GM19328 (cell line): ENCODE results near the gene NPBWR2.
"Not testable (repeated sequence)": the region's sequence is repeated elsewhere in the genome, so short reads cannot be mapped to it uniquely, and the experiment has no call there.

Experiments used
- ATAC-seq: cut with Tn5 transposase; IDR thresholded peaks from one replicate; pipeline ENCODE4 v1.9.1; 2021; ENCODE audit warnings: mild to moderate bottlenecking, moderate library complexity; ENCODE audit not compliant: unreplicated experiment

NPBWR2 gene

DNA sequence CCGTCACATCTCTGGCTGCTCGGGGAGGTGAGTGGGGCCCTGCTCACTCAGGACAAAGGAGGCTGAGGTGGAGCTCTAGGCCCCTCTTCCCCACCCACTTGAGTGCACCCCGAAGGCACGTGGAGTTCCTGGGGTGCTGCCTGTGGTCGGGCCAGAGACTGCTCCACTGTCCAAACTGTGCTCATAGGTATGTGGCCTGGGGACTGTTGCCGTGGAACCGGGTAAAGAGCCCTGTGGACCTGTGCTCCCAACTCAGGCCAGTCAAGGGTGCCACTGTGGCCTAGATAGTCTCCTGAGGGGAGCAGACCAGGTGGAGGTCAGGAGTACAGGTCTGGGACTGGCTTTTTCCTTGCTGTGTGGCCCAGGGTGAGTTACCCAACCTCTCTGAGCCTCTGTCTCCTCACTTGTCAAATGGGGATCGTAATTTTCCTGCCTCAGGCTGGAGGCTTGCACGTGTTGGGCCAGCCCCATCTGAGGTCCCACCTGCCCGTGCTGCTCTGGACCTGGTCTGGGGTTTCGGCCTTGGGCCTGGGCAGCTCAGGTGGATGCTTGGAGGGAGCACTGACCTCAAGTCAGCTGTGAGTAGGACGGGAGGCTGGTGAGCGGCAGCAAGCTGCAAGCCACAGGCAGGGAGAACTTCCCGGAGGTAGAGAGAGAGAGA is 12.4 kb upstream of the NPBWR2 start:
- no peak for ATAC-seq

DNA sequence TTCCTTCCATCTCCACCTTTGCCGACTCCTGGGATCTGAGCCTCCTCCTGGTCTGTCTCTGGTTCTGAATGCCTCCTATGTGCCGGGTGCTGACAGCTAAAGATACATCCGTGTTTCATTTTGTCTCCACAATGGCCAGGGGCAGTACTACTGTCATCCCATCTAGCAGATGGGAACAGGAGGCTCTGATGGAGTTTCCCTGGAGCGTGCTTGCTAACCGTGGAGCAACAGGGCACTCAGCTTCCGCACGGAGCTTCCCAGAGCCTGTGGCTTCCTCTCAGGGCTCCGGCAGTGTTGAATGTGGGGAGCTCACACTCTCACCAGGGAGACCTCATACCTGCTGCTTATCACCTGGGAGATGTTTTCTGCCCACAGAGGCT is 11.9 kb upstream of the NPBWR2 start:
- no peak for ATAC-seq

DNA sequence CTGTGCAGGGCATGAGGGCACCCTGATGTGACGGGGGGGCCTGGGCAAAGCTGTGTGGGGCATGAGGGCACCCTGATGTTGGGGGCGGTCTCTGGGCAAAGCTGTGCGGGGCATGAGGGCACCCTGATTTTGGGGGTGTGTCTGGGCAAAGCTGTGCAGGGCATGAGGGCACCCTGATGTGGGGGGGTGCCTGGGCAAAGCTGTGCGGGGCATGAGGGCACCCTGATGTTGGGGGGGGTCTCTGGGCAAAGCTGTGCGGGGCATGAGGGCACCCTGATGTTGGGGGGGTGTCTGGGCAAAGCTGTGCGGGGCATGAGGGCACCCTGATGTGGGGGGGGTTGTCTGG is 10.0 kb upstream of the NPBWR2 start:
- ATAC-seq: not testable (repeated sequence)

DNA sequence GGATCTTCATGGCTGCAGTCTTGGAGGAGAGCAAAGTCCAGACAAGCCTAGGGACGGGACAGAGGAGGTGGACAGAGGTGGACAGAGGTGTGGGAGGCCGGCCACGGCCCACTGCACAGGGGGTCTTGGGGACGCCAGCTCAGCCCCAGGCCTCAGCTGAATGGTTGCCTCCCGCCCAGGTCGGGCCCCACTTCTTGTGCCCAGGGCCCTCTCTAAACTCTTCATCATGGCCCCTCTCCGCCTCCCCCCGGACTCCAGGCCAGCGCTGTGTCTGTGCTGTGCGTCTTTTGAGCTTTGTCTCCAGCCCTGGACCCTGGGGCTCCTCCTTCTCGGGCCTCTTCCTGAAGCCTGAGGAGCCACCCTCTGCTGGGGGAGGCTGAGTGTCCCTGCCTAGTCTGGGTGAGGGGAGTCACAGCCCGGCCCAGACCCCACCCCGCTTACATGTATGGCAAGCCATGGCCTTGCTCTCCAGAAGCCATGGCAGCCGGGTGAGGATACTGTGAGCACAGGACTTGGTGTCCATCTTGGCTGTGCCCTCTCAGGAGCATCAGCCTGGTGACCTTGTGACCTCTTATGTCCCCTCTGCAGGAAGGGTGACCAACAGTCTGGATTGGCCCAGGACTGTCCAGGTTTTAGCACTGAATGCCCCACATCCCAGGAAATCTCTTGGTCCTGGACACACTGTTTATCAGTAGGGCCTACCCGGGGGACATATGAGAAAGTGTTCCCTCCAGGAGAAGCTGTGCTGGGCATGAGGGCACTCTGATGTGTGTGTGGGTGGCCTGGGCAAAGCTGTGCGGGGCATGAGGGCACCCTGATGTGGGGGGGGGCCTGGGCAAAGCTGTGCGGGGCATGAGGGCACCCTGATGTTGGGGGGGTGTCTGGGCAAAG is 9.4 kb upstream of the NPBWR2 start:
- no peak for ATAC-seq

DNA sequence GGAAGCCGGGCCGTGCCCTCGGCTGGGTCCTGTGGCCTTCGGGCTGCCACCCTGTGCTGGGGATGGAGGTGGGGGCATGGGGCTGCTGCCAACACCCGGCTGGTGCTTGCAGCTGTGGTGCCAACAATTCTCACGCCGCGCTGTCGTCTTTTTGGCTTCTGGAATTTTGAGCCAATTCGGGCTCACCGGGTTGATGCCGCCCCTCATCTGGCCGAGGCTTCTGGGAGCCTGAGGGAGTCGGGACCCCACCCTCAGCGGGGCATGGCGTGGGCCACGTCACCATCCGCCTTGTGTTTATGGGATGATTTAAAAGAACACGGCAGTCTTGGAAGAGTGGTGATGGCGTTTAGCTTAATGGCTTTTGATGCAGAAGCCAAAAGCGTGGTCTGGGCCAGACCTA is 8.7 kb upstream of the NPBWR2 start:
- no peak for ATAC-seq

DNA sequence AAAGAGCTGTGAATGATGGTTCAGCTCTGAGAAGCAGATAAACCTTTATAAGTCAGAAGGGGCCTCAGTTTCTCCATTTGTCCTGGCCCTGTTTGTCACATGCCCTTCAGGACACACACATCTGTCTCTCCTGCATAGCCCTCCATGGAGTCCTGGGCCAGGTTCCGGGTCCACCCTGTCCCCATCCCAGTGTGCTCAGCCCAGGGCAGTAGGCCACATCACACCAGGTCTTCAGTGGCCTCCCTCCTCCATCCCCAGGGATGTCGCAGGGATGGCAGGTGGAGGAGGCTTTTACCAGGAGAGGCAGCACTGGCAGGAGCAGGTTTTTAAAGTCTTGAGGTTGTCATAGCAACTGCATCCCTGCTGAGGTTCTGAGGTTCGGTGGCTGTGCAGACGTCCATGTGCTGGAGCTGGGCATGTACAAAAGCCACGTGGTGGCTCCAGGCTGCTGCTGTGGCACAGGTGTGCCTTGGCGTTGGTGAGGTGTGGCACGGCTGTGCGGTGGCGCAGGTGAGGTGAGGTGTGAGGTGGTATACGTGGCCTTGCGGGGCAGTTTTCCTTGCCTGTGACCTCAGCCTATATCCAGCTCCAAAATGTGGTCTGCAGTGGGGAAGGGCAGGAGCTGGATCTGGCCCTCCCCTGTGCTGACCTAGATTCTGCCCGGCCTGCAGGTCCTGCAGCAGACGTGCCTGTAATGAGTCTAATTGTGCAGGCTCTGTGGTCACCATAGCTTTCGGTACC is 8.0 kb upstream of the NPBWR2 start:
- ATAC-seq: no peak

DNA sequence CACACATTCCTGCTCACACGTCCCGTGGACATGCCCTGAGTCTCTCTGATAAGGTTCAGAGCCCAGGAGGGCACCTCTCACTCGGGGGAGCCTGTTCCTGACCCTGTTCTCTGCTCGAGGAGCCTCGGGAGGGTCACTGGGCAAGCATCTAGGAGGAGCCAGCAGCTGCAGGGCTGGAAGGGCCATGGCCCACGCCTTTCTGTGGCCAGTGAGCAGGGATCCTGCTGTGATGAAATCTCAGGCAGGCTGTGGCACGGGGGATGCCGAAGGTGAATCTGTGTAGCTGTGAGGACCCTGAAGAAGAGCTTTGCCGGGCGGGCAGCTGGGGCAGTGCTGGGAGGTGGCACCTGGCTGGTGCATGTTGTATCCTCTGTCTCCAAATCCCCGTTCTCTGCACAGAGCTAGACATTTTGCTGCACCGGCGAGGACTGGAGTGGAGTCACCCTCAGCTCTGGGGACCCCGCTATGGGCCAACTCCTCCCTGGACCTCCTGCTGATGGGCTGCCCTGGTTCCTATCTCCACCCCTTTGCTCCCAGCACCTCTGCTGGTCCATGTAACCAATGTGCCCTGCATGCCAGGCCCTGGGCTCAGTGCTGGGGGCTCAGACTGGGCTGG is 7.1 kb upstream of the NPBWR2 start:
- no peak for ATAC-seq

DNA sequence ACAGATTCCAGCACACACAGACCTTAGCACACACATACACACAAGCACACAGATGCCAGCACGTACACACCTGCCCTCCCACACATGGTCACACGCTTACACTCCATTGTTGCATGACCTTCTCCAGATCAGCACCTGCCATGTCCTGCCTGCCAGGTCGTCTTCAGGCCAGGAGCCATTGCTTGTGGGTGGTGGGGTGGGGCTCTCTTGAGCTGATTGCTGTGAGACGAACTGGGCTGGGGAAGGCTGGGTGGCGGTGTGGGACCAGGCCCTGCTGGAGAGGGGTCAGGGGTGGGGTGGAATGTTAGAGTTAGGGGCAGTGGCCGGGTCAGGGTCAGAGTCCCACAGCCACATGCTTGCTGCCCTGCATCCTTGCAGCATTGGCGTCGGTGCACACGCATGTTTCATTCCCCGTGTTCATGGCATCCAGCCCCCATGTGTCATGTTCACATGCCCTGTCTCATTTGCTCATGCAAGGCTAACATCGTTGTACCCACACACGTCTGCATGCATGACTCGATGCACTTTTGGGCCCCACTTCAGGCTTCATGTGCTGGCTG is 6.5 kb upstream of the NPBWR2 start:
- no peak for ATAC-seq

DNA sequence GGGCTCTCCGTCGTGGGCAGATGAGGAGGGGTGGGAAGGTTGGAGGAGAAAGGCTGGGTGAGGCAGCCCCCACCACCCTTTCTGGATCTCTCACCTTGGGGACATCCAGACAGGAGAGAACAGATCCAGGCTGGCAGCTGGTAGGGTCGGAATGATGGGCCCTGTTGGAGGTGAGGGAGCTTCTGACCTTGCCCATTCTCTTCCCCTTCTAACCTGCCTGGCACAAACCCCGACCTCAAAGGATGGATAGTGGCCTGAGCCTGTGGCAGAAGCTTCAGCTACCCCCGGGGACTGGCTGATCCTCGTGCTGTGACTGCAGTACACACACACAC is 6.0 kb upstream of the NPBWR2 start:
- no peak for ATAC-seq

DNA sequence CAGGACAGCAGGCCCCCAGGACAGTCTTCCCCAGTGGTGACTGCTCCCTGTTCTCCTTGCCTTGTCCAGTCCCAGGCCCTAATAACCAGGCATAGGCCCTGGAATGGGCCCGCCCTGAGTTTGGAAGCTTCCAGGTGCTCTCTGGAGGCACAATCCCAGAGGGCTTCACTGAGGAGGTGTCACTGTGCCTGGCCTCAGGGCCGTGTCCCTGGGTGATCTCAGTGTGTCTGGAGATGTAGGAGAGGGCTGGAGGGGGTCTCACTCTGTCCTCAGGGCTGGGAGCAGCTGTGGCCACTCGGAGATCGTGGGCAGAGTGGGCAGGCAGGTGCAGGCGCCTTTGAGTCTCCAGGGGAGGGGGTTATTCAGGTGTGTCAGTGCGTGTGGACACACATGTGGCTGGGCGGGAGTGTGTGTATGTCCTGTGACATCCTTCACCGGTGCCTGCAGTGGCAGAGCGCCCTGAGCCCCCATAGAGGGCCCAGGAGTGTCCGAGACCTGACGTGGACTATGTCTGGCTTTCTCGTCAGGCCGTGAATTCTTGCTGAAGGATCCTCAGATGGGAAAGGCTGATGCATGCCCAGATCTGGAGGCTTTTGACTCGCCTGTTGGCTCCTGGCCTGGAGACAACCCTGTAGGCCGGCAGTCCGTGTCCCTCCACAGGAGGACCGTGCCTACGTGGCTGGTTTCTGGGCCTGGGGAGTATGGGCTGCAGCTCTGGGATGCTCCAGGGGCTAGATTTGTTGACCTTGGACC is 5.5 kb upstream of the NPBWR2 start:
- no peak for ATAC-seq

DNA sequence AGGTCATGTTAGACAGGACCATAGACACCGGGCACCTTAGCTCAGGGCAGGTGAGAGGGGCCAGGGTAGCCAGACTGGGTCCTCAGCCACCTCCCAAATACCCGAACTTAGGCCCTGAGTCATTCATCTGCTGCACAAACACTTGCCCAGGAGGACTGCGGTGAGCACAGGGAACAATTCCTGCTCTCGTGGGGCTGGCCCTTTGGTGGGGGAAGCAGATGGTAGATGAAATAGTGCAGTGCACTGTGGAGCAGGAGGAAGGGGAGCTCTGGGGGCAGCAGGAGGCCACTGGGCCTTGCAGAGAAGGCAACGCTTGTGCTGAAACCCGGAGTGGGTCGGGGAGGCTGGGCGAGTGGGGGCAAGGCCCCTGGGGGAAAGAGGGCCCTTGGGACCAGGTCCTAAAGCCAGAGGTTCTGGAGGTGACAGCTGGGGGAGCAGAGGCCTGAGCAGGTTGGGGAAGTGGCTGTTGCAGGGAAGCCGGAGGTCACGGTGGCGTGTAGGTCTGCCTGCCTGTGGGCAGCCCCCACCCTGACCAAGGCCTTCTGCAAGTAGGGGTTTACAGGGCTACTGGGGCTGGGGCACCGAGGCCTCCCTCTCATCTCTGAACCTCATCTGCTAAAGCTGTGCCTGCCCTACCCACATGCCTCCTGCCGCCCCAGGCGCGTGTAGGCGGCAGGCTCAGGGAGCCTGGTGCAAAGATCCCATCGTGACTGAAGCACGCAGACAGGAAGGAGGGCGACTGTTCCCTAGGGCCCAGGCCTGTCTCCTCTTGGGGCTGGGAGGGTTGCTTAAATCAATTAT is 4.7 kb upstream of the NPBWR2 start:
- no peak for ATAC-seq

DNA sequence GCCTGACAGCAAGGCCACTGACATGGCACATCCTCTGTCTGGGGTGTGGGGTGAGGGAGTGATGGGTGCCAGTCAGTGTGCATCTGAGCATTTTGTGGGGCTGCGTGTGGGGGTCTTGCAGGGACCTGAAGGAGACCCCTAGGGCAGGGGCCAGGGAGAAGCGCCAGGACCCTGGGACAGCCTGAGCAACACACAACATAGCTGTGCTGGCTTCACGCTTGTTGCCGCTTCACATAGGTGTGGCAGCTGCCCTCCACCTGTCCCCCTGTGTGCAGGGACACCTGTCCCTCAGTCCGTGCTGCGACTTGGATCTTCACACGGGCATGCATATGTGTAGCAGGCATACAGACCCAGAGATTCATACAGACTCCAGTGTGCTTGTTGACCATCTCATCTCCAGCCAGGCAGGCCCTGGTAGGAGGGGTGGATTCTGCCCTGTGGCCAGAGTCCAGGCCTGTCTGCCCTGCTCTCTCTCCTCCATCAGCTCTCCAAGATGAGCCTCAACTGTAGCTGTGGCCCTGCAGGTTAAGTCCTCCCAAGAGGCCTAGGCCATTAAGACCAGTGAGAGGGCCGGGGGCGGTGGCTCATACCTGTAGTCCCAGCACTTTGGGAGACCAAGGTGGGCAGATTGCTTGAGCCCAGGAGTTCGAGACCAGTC is 3.2 kb upstream of the NPBWR2 start:
- no peak for ATAC-seq

DNA sequence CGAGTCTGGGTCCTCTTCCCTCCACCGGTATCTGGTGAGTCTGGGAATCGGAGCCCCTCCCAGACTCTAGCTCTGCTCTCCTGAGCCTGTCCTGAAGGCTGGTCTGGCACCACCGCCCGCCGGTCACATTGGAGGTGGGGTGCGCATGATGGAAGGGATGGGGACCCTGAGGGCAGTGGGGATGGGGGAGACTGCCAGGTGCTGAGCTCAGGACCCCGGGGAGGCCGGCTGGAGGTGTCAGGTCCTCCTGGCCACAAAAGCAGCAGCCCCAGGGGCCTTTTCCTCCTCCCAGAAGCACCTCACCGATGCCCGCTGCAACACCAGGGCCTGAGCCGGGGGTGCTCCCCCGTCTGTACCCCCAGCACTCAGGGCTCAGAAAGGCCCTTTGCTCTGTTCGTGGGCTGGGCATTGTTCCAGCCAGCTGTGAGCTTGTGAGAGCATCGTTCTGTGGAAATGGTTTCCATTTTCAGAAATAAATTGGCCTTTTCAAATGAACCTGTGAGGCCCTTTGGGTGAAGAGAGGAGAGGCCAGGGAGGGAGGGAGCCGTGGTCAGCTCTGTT is 2.5 kb upstream of the NPBWR2 start:
- no peak for ATAC-seq

DNA sequence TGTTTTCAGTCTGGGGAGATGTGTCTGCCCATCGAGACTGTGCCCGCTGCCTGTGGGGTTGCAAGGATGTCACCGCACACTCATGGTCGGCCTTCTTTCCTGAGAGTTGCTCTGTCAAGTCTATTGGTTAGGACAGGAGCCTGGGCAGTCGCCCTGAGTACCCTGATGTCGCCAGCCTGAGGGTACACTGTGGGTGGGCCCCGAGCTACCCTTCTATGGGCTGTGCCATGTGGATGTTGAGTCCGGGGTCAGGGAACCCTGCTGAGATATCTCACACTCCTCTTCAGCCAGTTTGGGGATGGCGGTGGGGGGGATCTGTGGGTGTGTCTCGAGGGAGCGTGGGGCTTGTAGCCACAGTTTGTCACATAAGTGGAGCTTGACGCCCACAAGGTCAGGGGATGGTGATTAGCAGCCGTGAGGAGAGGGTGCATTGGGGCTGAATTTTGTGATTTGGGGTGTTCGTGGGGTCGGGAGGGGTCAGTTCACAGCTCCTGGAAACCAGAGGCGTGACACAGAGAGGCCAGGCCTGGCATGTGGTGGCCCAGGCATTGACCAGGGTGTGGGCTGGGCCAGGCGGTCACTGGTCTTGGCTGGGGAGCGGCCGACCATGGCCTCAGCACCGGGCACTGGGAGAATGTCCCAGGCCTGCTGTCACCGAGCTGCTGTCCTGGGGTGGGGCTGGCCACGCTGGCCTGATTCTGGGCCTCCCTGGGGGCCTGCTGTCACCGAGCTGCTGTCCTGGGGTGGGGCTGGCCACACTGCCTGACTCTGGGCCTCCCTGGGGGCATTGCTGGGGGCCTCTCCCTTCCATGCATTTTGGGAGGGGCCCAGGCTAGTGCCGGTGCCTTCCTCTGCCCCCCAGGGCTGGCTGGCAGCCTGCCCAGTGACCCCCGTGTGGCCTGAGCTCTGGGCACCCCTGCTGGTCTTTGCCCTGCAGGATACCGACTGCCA is 1.6 kb upstream of the NPBWR2 start:
- no peak for ATAC-seq

DNA sequence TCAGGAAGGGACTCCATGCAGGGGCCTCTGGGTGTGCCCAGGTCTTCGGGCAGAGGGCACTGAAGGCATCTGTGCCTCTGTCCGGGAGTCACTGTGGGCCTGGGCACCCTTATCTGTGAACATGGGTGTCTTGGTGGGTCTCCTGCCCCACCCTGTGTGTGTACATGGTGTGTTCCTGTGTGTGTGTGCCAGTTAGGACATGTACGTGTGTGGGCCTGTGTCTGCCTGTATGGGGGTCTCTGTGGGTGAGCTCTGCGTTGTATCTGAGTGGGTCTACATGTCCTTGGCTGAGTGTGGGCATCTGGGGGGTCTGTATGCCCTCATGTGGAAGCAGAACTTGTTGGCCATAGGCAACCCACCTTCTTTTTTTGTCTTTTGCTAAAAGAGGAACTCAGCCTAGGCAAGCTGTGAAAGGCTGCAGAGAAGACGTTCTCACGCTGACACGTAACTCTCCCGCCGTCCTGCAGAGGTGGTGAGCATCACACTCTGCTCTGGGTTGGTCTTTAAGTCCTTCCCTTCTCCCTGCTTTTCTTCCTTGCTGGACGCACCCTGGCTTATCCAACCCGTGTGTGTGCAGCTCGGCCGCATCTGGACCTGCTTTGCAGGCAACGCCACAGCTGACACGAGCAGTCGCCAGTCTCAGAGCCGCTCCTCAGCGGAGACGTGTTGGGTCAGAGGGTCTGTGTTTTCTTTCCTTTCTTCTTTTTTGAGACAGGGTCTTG is 532 bp upstream of the NPBWR2 start:
- ATAC-seq: no peak

DNA sequence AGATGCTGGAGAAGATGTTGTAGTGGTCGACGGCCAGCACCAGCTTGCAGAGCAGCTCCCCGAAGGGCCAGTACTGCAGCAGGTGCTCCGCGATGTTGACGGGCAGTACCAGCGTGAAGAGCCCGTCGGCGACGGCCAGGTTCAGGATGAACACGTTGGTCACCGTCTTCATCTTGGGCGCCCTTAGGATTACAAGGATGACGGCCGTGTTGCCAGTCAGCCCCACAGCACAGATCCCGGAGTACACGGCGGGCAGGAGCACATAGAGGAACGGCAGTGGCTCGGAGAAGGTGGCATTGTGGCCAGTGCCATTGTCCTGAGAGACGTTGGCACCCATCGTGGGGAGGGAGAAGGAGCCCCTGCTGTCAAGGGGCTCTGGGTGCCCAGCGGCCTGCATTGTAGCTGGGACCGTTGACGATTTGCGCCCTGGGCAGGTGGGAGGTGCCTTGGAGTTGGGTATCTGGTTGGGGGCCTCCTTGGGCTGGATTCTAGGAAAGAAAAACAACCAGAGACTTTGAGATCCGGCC is 867 bp downstream of the NPBWR2 start:
- ATAC-seq: no peak

DNA sequence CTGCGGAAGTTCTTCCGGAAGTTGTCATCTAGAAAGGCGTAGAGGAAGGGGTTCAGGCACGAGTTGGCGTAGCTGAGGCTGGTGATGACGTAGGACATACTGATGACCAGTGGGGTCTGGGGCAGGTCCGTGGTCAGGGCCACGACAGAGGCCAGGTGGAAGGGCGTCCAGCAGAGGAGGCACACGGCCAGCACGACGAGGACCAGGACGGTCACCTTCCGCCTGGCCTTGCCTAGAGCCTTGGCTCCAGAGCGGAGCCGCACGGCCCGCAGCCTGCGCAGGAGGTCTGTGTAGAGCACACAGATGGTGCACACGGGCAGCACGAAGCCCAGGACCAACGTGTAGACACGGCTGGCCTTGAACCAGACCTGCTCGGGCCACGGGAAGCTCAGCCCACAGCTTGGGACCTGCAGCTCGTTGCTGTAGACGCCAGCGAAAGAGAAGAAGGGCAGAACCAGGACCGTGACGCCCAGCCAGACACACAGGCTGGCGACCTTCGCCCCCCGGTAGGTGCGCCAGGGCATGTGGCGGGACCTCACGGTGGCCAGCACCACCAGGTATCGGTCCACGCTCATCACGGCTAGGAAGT is 1.4 kb downstream of the NPBWR2 start:
- ATAC-seq: no peak
